Measurements from ENCODE around the gene ZBTB32.
A peak's percentile ranks its signal among the peaks of the same experiment; 100 is the strongest.

Gene ZBTB32

DNA sequence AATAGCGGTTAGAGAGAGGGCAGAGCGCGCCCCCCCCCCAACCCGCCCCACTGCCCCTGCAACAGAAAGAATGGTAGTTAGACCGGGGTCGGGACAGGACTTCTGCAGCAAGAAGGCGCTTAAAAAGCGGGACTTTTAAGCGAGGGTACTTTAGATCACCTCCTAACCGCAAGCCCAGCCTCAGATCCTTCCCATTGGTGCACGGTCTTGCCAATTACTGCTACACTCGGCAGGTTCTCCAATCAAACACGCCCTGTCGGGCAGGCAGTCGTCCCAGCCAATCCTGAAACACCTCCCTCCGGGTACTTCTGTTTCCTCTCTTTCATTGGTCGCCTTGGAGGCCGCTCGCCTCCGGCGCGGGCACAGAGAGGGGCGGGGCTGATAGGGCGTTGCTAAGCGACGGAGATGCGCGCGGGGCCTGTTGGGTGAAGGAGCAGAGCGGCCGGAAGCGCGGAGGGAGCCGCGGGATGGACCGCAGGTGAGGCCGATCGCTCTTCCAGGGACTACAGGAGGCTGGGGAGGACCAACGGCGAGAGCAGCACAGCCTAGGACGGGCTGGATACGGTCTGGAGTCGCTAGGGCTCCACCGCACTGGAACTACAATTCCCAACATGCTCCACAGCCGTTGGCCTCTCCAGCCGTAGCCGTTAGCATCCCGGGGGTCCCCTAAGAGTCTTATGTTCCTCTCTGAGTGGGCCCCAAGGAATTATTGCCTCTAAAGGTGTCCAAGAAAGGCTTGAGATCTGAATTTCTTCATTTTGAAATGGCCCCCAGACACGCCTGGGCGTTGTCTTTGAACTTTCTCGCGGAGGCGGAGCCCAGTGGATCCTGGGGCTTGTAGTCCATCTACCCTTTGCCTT, 53.6 kb downstream of the ZBTB32 start, which contains the start of gene PROSER3:
PROSER3 (plus strand) TSS at position 428 of the 860 bp plus-strand sequence; CDS start at position 468, 40 bp downstream.
- peak within 1 kb of the TSS; percentile 100 for H3K27ac ChIP-seq
- peak; percentile 100 for DNase-seq (ENCODE audit: low spot score)
- peak within 1 kb of the TSS; percentile 79 for H3K4me3 ChIP-seq
- TF ChIP-seq, protein P1, sequence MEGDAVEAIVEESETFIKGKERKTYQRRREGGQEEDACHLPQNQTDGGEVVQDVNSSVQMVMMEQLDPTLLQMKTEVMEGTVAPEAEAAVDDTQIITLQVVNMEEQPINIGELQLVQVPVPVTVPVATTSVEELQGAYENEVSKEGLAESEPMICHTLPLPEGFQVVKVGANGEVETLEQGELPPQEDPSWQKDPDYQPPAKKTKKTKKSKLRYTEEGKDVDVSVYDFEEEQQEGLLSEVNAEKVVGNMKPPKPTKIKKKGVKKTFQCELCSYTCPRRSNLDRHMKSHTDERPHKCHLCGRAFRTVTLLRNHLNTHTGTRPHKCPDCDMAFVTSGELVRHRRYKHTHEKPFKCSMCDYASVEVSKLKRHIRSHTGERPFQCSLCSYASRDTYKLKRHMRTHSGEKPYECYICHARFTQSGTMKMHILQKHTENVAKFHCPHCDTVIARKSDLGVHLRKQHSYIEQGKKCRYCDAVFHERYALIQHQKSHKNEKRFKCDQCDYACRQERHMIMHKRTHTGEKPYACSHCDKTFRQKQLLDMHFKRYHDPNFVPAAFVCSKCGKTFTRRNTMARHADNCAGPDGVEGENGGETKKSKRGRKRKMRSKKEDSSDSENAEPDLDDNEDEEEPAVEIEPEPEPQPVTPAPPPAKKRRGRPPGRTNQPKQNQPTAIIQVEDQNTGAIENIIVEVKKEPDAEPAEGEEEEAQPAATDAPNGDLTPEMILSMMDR (IDR thresholded peaks at IDR 0.05): no peak

DNA sequence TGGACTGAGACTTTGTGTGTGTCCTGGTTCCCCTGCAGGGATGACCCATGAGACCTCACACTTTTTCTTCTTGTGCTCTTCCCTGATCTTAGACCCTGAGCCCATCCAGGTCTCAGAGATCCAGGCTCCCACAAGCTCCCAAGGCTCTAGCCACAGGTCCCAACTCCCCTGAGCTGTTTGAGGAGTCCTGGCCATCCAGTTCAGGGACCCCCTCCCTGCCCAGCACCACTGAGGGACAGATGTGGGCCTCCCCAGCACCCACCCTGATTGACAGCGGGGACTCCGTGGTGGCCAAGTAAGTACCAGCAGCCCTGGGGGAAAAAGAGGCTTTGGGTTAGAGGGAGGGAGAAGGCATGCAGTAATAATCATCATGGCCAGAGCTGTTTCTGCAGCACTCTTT, 55.3 kb downstream of the ZBTB32 start:
- TF ChIP-seq, protein P1 (IDR thresholded peaks at IDR 0.05): no peak
- no peak for DNase-seq (ENCODE audit: low spot score)
- no peak overlapping the region for H3K4me3 ChIP-seq

DNA sequence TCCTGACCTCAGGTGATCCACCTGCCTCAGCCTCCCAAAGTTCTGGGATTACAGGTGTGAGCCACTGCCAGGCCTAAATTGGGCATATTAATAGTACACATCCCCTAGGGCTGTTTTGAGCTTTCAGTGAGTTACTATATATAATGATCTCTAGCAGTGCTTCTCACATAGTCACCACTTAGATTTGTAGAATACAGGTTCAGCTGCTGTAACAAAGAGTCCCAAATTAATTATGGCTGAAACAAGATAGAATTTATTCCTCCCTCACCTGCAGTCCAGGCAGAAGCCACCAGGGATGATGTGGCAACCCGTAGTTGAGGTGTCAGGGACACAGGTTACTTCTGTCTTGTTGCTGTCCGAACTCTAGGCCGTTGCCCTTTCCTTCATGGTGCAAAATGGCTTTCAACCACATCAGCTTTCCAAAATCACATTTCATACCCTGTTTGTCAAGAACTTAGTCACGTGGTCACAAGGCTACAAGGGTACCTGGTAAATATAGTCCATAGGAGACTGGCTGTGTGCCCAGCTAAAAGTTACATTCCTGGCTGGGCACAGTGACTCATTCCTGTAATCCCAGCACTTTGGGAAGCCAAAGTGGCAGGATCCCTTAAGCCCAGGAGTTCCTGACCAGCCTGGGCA, 56.5 kb downstream of the ZBTB32 start:
- H3K27ac ChIP-seq: no peak overlapping the region
- no peak for DNase-seq (ENCODE audit: low spot score)
- H3K4me3 ChIP-seq: no peak overlapping the region
- TF ChIP-seq, protein P1 (IDR thresholded peaks at IDR 0.05): no peak

More for the DNA sequence above, 55.3 kb downstream of the ZBTB32 start:
- H3K27ac ChIP-seq: no peak overlapping the region

DNA sequence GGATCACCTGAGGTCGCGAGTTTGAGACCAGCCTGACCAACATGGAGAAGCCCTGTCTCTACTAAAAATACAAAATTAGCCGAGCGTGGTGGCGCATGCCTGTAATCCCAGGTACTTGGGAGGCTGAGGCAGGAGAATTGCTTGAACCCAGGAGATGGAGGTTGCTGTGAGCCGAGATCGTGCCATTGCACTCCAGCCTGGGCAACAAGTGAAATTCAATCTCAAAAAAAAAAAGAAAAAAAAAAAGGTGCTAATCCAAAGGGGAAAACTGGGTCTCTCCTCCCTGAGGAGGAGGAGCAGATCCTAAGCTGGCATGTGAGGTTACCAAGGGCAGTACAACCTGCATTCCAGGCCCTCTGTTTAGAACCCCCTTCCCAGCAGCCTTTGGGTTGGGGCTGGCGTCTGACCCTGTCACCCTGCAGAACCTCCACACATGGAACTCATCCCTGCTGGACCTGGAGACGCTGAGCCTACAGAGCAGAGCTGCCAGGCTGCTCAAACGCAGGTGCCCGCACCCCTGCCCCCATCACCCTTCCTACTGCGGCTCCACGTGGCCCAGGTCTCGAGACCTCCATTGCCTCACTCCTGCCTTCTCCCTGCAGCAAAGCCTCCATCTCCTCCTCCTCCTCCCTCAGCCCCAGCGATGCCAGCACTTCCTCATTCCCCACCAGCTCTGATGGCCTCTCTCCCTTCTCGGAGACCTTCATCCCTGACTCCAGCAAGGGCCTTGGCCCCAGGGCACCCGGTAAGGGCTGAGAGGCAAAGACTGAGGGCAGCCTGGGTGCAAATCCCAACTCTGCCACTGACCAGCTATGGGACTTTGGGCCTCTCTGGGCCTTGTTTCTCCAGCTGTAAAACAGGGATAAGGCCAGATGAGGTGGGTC, 60.3 kb downstream of the ZBTB32 start:
- H3K27ac ChIP-seq: no peak overlapping the region
- TF ChIP-seq, protein P1 (IDR thresholded peaks at IDR 0.05): no peak
- no peak overlapping the region for H3K4me3 ChIP-seq
- DNase-seq (ENCODE audit: low spot score): no peak
